Measurements from ENCODE around the gene OSBPL9. TPM values are rescaled to one million over a fixed set of nuclear protein-coding genes. Genes with fewer than 3 reads are reported as not detected.

OSBPL9 gene
- total RNA-seq, 1 experiment from 2014 or later = 52.6 TPM

- POLR2A ChIA-PET = no interaction called here
- DNase-seq (ENCODE audit: low read depth, low spot score) (no peak), ATAC-seq (no peak)
- no peaks in the 10 kb centered on the region; the same call in 1 of the 2 replicates for H3K9me2 ChIP-seq (ENCODE audit: insufficient read depth)
- RAD21 ChIA-PET (ENCODE audit: low non-redundant PET in 1 of 2, low total read pairs in 2 of 2, uncharacterized antibody in 2 of 2, unreplicated experiment in 2 of 2) = no interaction called here
- no peak overlapping the region for H3K27ac ChIP-seq (ENCODE audit: low read depth, low read length)
- no peaks in the 10 kb centered on the region for H3K27me3 ChIP-seq (ENCODE audit: insufficient read depth, low read length)
- H3K79me2 ChIP-seq (ENCODE audit: insufficient read depth, low read length) = no peaks in the 10 kb centered on the region; the same call in 1 of the 2 replicates
- intact Hi-C loops (cut with micrococcal nuclease) = no loop called here
- BruUV-seq (replicated peaks) = no TSS peak
- no peak for TF ChIP-seq FOSL1 (IDR thresholded peaks at IDR 0.05; ENCODE audit: low read depth)
- TF ChIP-seq POLR2A (IDR thresholded peaks at IDR 0.05; ENCODE audit: borderline replicate concordance, extremely low read depth, insufficient read depth, insufficient read length) = no peak
- no peak for TF ChIP-seq CBX3 (IDR thresholded peaks at IDR 0.05; ENCODE audit: low read depth)
- no peak for TF ChIP-seq POLR2AphosphoS5 (IDR thresholded peaks at IDR 0.05; ENCODE audit: low read depth, low read length)
- no peak for TF ChIP-seq ELF1 (IDR thresholded peaks at IDR 0.05; ENCODE audit: borderline replicate concordance, low read depth)
- TF ChIP-seq EZH2phosphoT487 (IDR thresholded peaks at IDR 0.05; ENCODE audit: borderline replicate concordance) = no peak
- no peak for TF ChIP-seq SRF (IDR thresholded peaks at IDR 0.05; ENCODE audit: low read depth)
- no peak for TF ChIP-seq CTCF (IDR thresholded peaks at IDR 0.05 in 2 of 3, conservative IDR thresholded peaks at IDR 0.05 in 1 of 3; ENCODE audit: borderline replicate concordance in 1 of 3, insufficient read depth in 1 of 3, low read depth in 2 of 3, low read length in 2 of 3)
- TF ChIP-seq TCF7L2 (IDR thresholded peaks at IDR 0.05; ENCODE audit: borderline replicate concordance, extremely low read depth, insufficient read depth, insufficient read length) = no peak
- no peak for TF ChIP-seq YY1 (IDR thresholded peaks at IDR 0.05; ENCODE audit: extremely low read depth, insufficient replicate concordance, low read depth, low read length)
- TF ChIP-seq SIN3A (IDR thresholded peaks at IDR 0.05; ENCODE audit: low read depth) = no peak
- H3K9ac ChIP-seq (ENCODE audit: low read length) = no peak overlapping the region
- peaks cover 12 to 19% of the 10 kb centered on the region in 2 experiments for H3K4me1 ChIP-seq (ENCODE audit: control insufficient read depth in 1 of 2, insufficient read depth in 2 of 2, low read length in 2 of 2)
- CTCF ChIA-PET = no interaction called here
- H2AFZ ChIP-seq (ENCODE audit: low read depth, low read length, poor library complexity, severe bottlenecking) = no peak overlapping the region
- no peak overlapping the region for H3K4me3 ChIP-seq (replicated peaks in 1 of 2; ENCODE audit: low read depth in 1 of 2, low read length in 2 of 2)
- H4K20me1 ChIP-seq (ENCODE audit: insufficient read depth) = no peaks in the 10 kb centered on the region
- H3K9me3 ChIP-seq (ENCODE audit: control insufficient read depth in 1 of 2, insufficient read depth in 1 of 2, low read depth in 1 of 2, low read length in 2 of 2) = no peaks in the 10 kb centered on the region
- H3K4me2 ChIP-seq (ENCODE audit: low read length) = no peak overlapping the region
- H3K36me3 ChIP-seq (ENCODE audit: control insufficient read depth in 1 of 2, insufficient read depth in 2 of 2, low read length in 2 of 2) = no peaks in the 10 kb centered on the region
Observed at GRCh38 chr1:51663721-51664120, 46.8 kb downstream of the OSBPL9 start.
